Fibroblast of peridontal ligament (primary cell): ENCODE measurements around the gene CACNA1C.

Experiments used
- DNase-seq: peaks from one replicate; pipeline ENCODE4 v3.0.0-alpha.2; 2010; ENCODE audit errors: extremely low read depth

Gene CACNA1C

GRCh38 chr12:2138294-2138693 lies 85.5 kb downstream of the CACNA1C start:
- DNase-seq = no peak

GRCh38 chr12:2138871-2139308 lies 86.1 kb downstream of the CACNA1C start:
- DNase-seq = peak; percentile 47

GRCh38 chr12:2139651-2140050 lies 86.9 kb downstream of the CACNA1C start:
- no peak for DNase-seq

GRCh38 chr12:2140858-2141519 lies 88.2 kb downstream of the CACNA1C start:
- no peak for DNase-seq

- no peak for DNase-seq
These were observed 89.3 kb downstream of the CACNA1C start for GRCh38 chr12:2142068-2142467.

GRCh38 chr12:2144951-2145350 lies 92.2 kb downstream of the CACNA1C start:
- no peak for DNase-seq

GRCh38 chr12:2145433-2145998 lies 92.7 kb downstream of the CACNA1C start:
- DNase-seq = peak; percentile 27

- DNase-seq = no peak
These were observed 94.5 kb downstream of the CACNA1C start for GRCh38 chr12:2147335-2147734.

- peak; percentile 68 for DNase-seq
These were observed 96.3 kb downstream of the CACNA1C start for GRCh38 chr12:2149091-2149490.

- DNase-seq = no peak
These were observed 98.0 kb downstream of the CACNA1C start for GRCh38 chr12:2150833-2151232.

- no peak for DNase-seq
These were observed 98.6 kb downstream of the CACNA1C start for GRCh38 chr12:2151391-2151790.

GRCh38 chr12:2152134-2152533 lies 99.3 kb downstream of the CACNA1C start:
- DNase-seq = no peak

- peak; percentile 82 for DNase-seq
These were observed 101.3 kb downstream of the CACNA1C start for GRCh38 chr12:2154050-2154449.

GRCh38 chr12:2154521-2154920 lies 101.7 kb downstream of the CACNA1C start:
- no peak for DNase-seq

GRCh38 chr12:2156333-2156732 lies 103.5 kb downstream of the CACNA1C start:
- DNase-seq = peak; percentile 84

GRCh38 chr12:2160043-2160442 lies 107.3 kb downstream of the CACNA1C start:
- no peak for DNase-seq

- no peak for DNase-seq
These were observed 108.7 kb downstream of the CACNA1C start for GRCh38 chr12:2161473-2161872.

- peak; percentile 71 for DNase-seq
These were observed 110.6 kb downstream of the CACNA1C start for GRCh38 chr12:2163177-2163941.

- DNase-seq = no peak
These were observed 112.2 kb downstream of the CACNA1C start for GRCh38 chr12:2165021-2165420.

GRCh38 chr12:2165927-2166326 lies 113.1 kb downstream of the CACNA1C start:
- no peak for DNase-seq

GRCh38 chr12:2166696-2167095 lies 113.9 kb downstream of the CACNA1C start:
- no peak for DNase-seq

- no peak for DNase-seq
These were observed 114.4 kb downstream of the CACNA1C start for GRCh38 chr12:2167231-2167630.

- DNase-seq = no peak
These were observed 116.0 kb downstream of the CACNA1C start for GRCh38 chr12:2168808-2169207.
